ENCODE results near the gene BSDC1. TPM values are rescaled to one million over a fixed set of nuclear protein-coding genes. Genes with fewer than 3 reads are reported as not detected.
A peak's percentile ranks its signal among the peaks of the same experiment; 100 is the strongest.

The BSDC1 gene
- total RNA-seq, 1 donor from 2014 or later: 63.2 TPM

GRCh38 chr1:32353431-32353830 is 40.8 kb downstream of the BSDC1 start:
- intact Hi-C loops (cut with DNase I): no loop called here
- ATAC-seq (no peak), DNase-seq (no peak)
- no peaks in the 10 kb centered on the region for H3K9me3 ChIP-seq
- H3K36me3 ChIP-seq: no peaks in the 10 kb centered on the region
- H3K27ac ChIP-seq: no peak overlapping the region
- TF ChIP-seq CTCF (IDR thresholded peaks at IDR 0.05): no peak
- H3K4me1 ChIP-seq: peaks cover 47% of the 10 kb centered on the region
- no peak overlapping the region for H3K4me3 ChIP-seq
- H3K27me3 ChIP-seq (ENCODE audit: low read depth): no peaks in the 10 kb centered on the region

GRCh38 chr1:32352831-32353383 is 41.3 kb downstream of the BSDC1 start:
- H3K4me3 ChIP-seq: peak overlapping the region; percentile 79
- TF ChIP-seq CTCF (IDR thresholded peaks at IDR 0.05): no peak
- intact Hi-C loops (cut with DNase I): no loop called here
- no peaks in the 10 kb centered on the region for H3K27me3 ChIP-seq (ENCODE audit: low read depth)
- H3K4me1 ChIP-seq: peaks cover 48% of the 10 kb centered on the region
- H3K9me3 ChIP-seq: no peaks in the 10 kb centered on the region
- no peaks in the 10 kb centered on the region for H3K36me3 ChIP-seq
- DNase-seq (no peak), ATAC-seq (no peak)
- H3K27ac ChIP-seq: peak overlapping the region; percentile 95

DNA sequence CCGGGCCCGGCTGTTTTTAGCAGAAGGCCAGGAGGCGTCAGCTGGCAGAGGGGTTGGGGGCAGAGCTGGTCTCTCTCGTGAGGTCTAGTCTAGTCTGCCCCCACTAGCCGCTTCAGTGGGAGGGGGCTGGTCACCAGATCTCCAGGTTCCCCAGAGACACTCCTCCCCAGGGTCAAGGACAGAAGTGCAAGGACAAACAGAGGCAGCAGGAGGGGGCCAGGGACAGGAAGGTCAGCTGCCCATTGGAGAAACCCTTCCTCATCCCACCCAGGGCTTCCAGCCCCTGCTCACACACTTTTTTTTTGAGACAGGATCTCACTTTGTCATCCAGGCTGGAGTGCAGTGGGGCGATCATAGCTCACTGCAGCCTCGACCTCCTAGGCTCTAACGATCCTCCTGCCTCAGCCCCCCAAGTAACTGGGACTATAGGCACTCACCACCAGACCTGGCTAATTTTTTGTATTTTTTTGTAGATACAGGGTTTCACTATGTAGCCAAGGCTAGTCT is 41.9 kb downstream of the BSDC1 start:
- no peak for ATAC-seq
- Histone ChIP-seq H3K27me3 (ENCODE audit: low read depth) (no peaks in the 10 kb centered on the region), H3K27ac (peak overlapping the region; percentile 95), H3K9me3 (no peaks in the 10 kb centered on the region), H3K36me3 (no peaks in the 10 kb centered on the region), H3K4me3 (peak overlapping the region; percentile 79), H3K4me1 (peaks cover 48% of the 10 kb centered on the region)
- no peak for TF ChIP-seq CTCF (IDR thresholded peaks at IDR 0.05)
- intact Hi-C loops (cut with DNase I): no loop called here
- DNase-seq: no peak

DNA sequence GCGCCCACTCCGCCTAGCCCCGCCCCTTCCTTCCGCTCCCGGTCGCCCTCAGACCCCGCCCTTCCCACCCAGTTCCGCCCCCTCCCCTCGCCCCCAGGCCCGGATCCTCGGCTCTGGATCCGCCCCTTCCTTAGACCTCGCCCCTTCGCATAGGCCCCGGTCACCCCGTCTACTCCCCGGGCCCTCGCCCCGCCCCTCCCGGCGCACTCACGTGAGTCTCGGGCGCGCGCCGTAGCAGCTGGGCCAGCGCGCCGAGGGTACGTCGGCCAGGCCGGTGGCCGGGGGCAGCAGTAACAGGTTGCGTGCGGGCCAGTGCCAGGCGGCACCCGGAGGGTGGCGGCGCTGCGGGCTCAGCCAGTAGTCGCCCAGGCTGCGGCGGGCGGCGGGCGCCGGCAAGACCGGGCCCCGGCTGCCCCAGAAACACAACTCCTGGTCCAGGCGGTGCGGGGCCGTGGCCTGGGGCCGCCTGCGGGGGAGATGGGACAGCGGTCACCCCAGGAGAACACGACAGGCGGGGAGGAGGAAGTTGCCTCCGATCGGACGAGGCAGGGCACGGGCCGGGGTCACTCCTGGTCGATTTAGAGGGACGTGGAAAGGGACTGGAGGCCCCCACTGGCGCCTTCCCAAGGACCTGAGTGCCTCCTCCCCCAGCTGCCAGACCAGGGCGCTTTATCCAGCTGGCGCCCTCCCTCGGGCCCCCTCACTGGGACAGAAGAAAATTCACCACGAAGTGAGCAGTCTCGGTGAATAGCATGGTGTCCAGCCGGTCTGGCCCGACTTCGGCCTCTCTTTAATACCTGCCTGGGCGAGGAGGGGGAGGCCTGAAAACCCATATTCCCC is 42.6 kb downstream of the BSDC1 start:
- TF ChIP-seq CTCF (IDR thresholded peaks at IDR 0.05): peak; percentile 21
- no peaks in the 10 kb centered on the region for H3K27me3 ChIP-seq (ENCODE audit: low read depth)
- peak overlapping the region; percentile 79 for H3K4me3 ChIP-seq
- H3K4me1 ChIP-seq: peaks cover 48% of the 10 kb centered on the region
- H3K9me3 ChIP-seq: no peaks in the 10 kb centered on the region
- peak overlapping the region; percentile 95 for H3K27ac ChIP-seq
- H3K36me3 ChIP-seq: no peaks in the 10 kb centered on the region
- DNase-seq (peak; percentile 95), ATAC-seq (peak; percentile 96)
- intact Hi-C loops (cut with DNase I): no loop called here

- Histone ChIP-seq H3K27ac (peak overlapping the region; percentile 95), H3K4me1 (peaks cover 48% of the 10 kb centered on the region), H3K4me3 (peak overlapping the region; percentile 79), H3K36me3 (no peaks in the 10 kb centered on the region), H3K27me3 (ENCODE audit: low read depth) (no peaks in the 10 kb centered on the region), H3K9me3 (no peaks in the 10 kb centered on the region)
- peak; percentile 52 for TF ChIP-seq CTCF (IDR thresholded peaks at IDR 0.05)
- peak; percentile 83 to 89 for ATAC-seq
- peak; percentile 87 for DNase-seq
- intact Hi-C loops (cut with DNase I): no loop called here
Observed at GRCh38 chr1:32350785-32351398, 43.3 kb downstream of the BSDC1 start.
